Karpas-422 (cell line): ENCODE measurements around the gene S100G. TPM values are rescaled to one million over a fixed set of nuclear protein-coding genes. Genes with fewer than 3 reads are reported as not detected.

Experiments used
- DNase-seq: peaks from one replicate; pipeline ENCODE4 v3.0.0-alpha.2; 2015
- H2AFZ ChIP-seq: fragments of 200-600 bp; sonication (generic); 2 replicates; pipeline ENCODE4 v1.6.1; 2014; ENCODE audit warnings: antibody characterized with exemption, low read length, mixed read lengths
- H3K27ac ChIP-seq: fragments of 200-600 bp; sonication (generic); 2 replicates; pipeline ENCODE4 v1.5.1; 2014; ENCODE audit warnings: mild to moderate bottlenecking, low read length, moderate library complexity
- H3K27me3 ChIP-seq: fragments of 200-600 bp; sonication (generic); 2 replicates; pipeline ENCODE4 v1.6.1; 2014; ENCODE audit warnings: low read length, mixed read lengths
- H3K36me3 ChIP-seq: fragments of 200-600 bp; sonication (generic); 2 replicates; pipeline ENCODE4 v1.6.1; 2014; ENCODE audit warnings: low read length, mixed read lengths; ENCODE audit not compliant: insufficient read depth
- H3K4me1 ChIP-seq: fragments of 200-600 bp; sonication (generic); 2 replicates; pipeline ENCODE4 v1.6.1; 2014; ENCODE audit warnings: mild to moderate bottlenecking, low read length, mixed read lengths
- H3K4me2 ChIP-seq: fragments of 200-600 bp; sonication (generic); 2 replicates; pipeline ENCODE4 v1.6.1; 2014; ENCODE audit warnings: low read length, low read depth, mild to moderate bottlenecking; ENCODE audit not compliant: poor library complexity, severe bottlenecking
- H3K4me3 ChIP-seq: fragments of 200-600 bp; sonication (generic); 2 replicates; pipeline ENCODE4 v1.5.1; 2014; ENCODE audit warnings: mild to moderate bottlenecking, antibody characterized with exemption, low read length, mixed read lengths
- H3K79me2 ChIP-seq: fragments of 200-600 bp; sonication (generic); 2 replicates; pipeline ENCODE4 v1.6.1; 2014; ENCODE audit warnings: mild to moderate bottlenecking, low read length, mixed read lengths
- H3K9ac ChIP-seq: fragments of 200-600 bp; sonication (generic); 2 replicates; pipeline ENCODE4 v1.6.0; 2014; ENCODE audit warnings: low read length
- H3K9me2 ChIP-seq: fragments of 200-600 bp; sonication (generic), shearing (Covaris generic); replicated peaks from 2 replicates; pipeline ENCODE4 v1.6.0; 2014; ENCODE audit warnings: mild to moderate bottlenecking, low read length, moderate library complexity; ENCODE audit not compliant: insufficient read depth
- H3K9me3 ChIP-seq: fragments of 300-700, 200-600 bp; sonication (generic); 2 replicates; pipeline ENCODE4 v1.6.1; 2014; ENCODE audit warnings: low read length, mixed read lengths
- H4K20me1 ChIP-seq: fragments of 200-600 bp; sonication (generic); 2 replicates; pipeline ENCODE4 v1.6.1; 2014; ENCODE audit warnings: mild to moderate bottlenecking, antibody characterized with exemption, low read length, low read depth; ENCODE audit not compliant: insufficient read depth
- total RNA-seq: library from RNA; depleted of rRNA; stranded (reverse); fragments of >200 nt; shearing (Covaris generic); gene quantifications from 2 replicates; pipeline ENCODE4 v1.2.3, GENCODE V29; 2014; ENCODE audit warnings: low replicate concordance

The S100G gene
- total RNA-seq, 1 experiment from 2014 or later: not detected

GRCh38 chrX:16666541-16666940, 16.6 kb downstream of the S100G start:
- no peak overlapping the region for H3K4me3 ChIP-seq
- H3K27me3 ChIP-seq: no peaks in the 10 kb centered on the region
- DNase-seq: no peak
- no peak overlapping the region for H2AFZ ChIP-seq
- no peaks in the 10 kb centered on the region for H3K9me2 ChIP-seq
- no peaks in the 10 kb centered on the region for H3K36me3 ChIP-seq
- no peaks in the 10 kb centered on the region for H3K79me2 ChIP-seq
- H3K9me3 ChIP-seq: no peaks in the 10 kb centered on the region
- no peaks in the 10 kb centered on the region for H4K20me1 ChIP-seq
- no peaks in the 10 kb centered on the region for H3K4me1 ChIP-seq
- no peak overlapping the region for H3K27ac ChIP-seq
- H3K4me2 ChIP-seq: no peak overlapping the region
- no peak overlapping the region for H3K9ac ChIP-seq

GRCh38 chrX:16671005-16671404, 21.0 kb downstream of the S100G start:
- H3K4me3 ChIP-seq: no peak overlapping the region
- no peak overlapping the region for H3K4me2 ChIP-seq
- no peaks in the 10 kb centered on the region for H3K79me2 ChIP-seq
- DNase-seq: peak; percentile 79
- no peaks in the 10 kb centered on the region for H3K4me1 ChIP-seq
- H3K27ac ChIP-seq: no peak overlapping the region
- no peak overlapping the region for H2AFZ ChIP-seq
- H3K27me3 ChIP-seq: no peaks in the 10 kb centered on the region
- H3K36me3 ChIP-seq: no peaks in the 10 kb centered on the region
- H4K20me1 ChIP-seq: no peaks in the 10 kb centered on the region
- H3K9me3 ChIP-seq: no peaks in the 10 kb centered on the region
- H3K9ac ChIP-seq: no peak overlapping the region
- no peaks in the 10 kb centered on the region for H3K9me2 ChIP-seq

GRCh38 chrX:16678689-16679088, 28.7 kb downstream of the S100G start:
- H3K4me3 ChIP-seq: no peak overlapping the region
- H3K9ac ChIP-seq: no peak overlapping the region
- DNase-seq: no peak

GRCh38 chrX:16683007-16683664, 33.2 kb downstream of the S100G start:
- no peaks in the 10 kb centered on the region for H3K9me3 ChIP-seq
- H3K9me2 ChIP-seq: no peaks in the 10 kb centered on the region
- H3K27me3 ChIP-seq: no peaks in the 10 kb centered on the region
- H3K27ac ChIP-seq: no peak overlapping the region
- no peak overlapping the region for H3K9ac ChIP-seq
- no peak overlapping the region for H3K4me3 ChIP-seq
- no peaks in the 10 kb centered on the region for H4K20me1 ChIP-seq
- no peak overlapping the region for H2AFZ ChIP-seq
- H3K36me3 ChIP-seq: no peaks in the 10 kb centered on the region
- no peaks in the 10 kb centered on the region for H3K79me2 ChIP-seq
- H3K4me1 ChIP-seq: no peaks in the 10 kb centered on the region
- H3K4me2 ChIP-seq: no peak overlapping the region
- DNase-seq: no peak

More at GRCh38 chrX:16678689-16679088, 28.7 kb downstream of the S100G start:
- Histone ChIP-seq H3K4me2 (no peak overlapping the region), H3K27me3 (no peaks in the 10 kb centered on the region), H2AFZ (no peak overlapping the region), H3K36me3 (no peaks in the 10 kb centered on the region), H3K4me1 (no peaks in the 10 kb centered on the region), H3K79me2 (no peaks in the 10 kb centered on the region), H3K9me3 (no peaks in the 10 kb centered on the region), H4K20me1 (no peaks in the 10 kb centered on the region), H3K27ac (no peak overlapping the region), H3K9me2 (no peaks in the 10 kb centered on the region)

- no peak overlapping the region for H3K4me3 ChIP-seq
- H3K79me2 ChIP-seq: no peaks in the 10 kb centered on the region
- H3K9ac ChIP-seq: no peak overlapping the region
- no peak overlapping the region for H3K4me2 ChIP-seq
- no peak overlapping the region for H2AFZ ChIP-seq
- no peaks in the 10 kb centered on the region for H3K9me3 ChIP-seq
- no peak for DNase-seq
- H3K36me3 ChIP-seq: no peaks in the 10 kb centered on the region
- no peaks in the 10 kb centered on the region for H4K20me1 ChIP-seq
- H3K9me2 ChIP-seq: no peaks in the 10 kb centered on the region
- H3K27ac ChIP-seq: no peak overlapping the region
- no peaks in the 10 kb centered on the region for H3K27me3 ChIP-seq
- no peaks in the 10 kb centered on the region for H3K4me1 ChIP-seq
Observed at GRCh38 chrX:16687514-16687913, 37.6 kb downstream of the S100G start.

GRCh38 chrX:16695079-16695676, 45.2 kb downstream of the S100G start:
- no peaks in the 10 kb centered on the region for H3K9me3 ChIP-seq
- H3K4me3 ChIP-seq: no peak overlapping the region
- H4K20me1 ChIP-seq: no peaks in the 10 kb centered on the region
- H3K4me2 ChIP-seq: no peak overlapping the region
- DNase-seq: peak; percentile 89
- H3K36me3 ChIP-seq: no peaks in the 10 kb centered on the region
- H2AFZ ChIP-seq: no peak overlapping the region
- no peaks in the 10 kb centered on the region for H3K9me2 ChIP-seq
- H3K4me1 ChIP-seq: no peaks in the 10 kb centered on the region
- no peak overlapping the region for H3K9ac ChIP-seq
- no peaks in the 10 kb centered on the region for H3K79me2 ChIP-seq
- H3K27me3 ChIP-seq: no peaks in the 10 kb centered on the region
- H3K27ac ChIP-seq: no peak overlapping the region

- Histone ChIP-seq H4K20me1 (no peaks in the 10 kb centered on the region), H3K27ac (no peak overlapping the region)
- no peak for DNase-seq
Observed at GRCh38 chrX:16696956-16697355, 47.0 kb downstream of the S100G start.

GRCh38 chrX:16699389-16699788, 49.4 kb downstream of the S100G start:
- Histone ChIP-seq H3K27me3 (no peaks in the 10 kb centered on the region), H3K4me3 (no peak overlapping the region), H4K20me1 (no peaks in the 10 kb centered on the region), H3K36me3 (no peaks in the 10 kb centered on the region), H3K9me3 (no peaks in the 10 kb centered on the region), H3K27ac (no peak overlapping the region), H3K9me2 (no peaks in the 10 kb centered on the region), H3K4me1 (no peaks in the 10 kb centered on the region), H3K9ac (no peak overlapping the region), H2AFZ (no peak overlapping the region), H3K79me2 (no peaks in the 10 kb centered on the region), H3K4me2 (no peak overlapping the region)
- DNase-seq: no peak

More at GRCh38 chrX:16696956-16697355, 47.0 kb downstream of the S100G start:
- Histone ChIP-seq H3K36me3 (no peaks in the 10 kb centered on the region), H3K9me3 (no peaks in the 10 kb centered on the region), H2AFZ (no peak overlapping the region), H3K9ac (no peak overlapping the region), H3K27me3 (no peaks in the 10 kb centered on the region), H3K79me2 (no peaks in the 10 kb centered on the region), H3K4me3 (no peak overlapping the region), H3K9me2 (no peaks in the 10 kb centered on the region), H3K4me2 (no peak overlapping the region), H3K4me1 (no peaks in the 10 kb centered on the region)
